Esophagus muscularis mucosa (tissue), 4 donors: ENCODE measurements around the gene FOXD4.
"Not testable (repeated sequence)": the region's sequence is repeated elsewhere in the genome, so short reads cannot be mapped to it uniquely, and the experiment has no call there.

Source experiments
- CTCF ChIP-seq, 3 experiments: fragments of 200-600 bp in 2 of 3; fragments of 450-650 bp in 1 of 3; sonication (generic) in 2 of 3; IDR thresholded peaks; one replicate each; pipeline ENCODE4 v1.5.1; 2017 to 2019; ENCODE audit warnings: antibody characterized with exemption in 3 of 3, mild to moderate bottlenecking in 2 of 3, moderate library complexity in 1 of 3
- EP300 ChIP-seq: sonication (generic); formaldehyde crosslinking; IDR thresholded peaks from one replicate; pipeline ENCODE4 v1.6.1; 2017; ENCODE audit warnings: antibody characterized with exemption
- POLR2AphosphoS5 ChIP-seq, 2 donors: sonication (generic); formaldehyde crosslinking; IDR thresholded peaks; one replicate each; pipeline ENCODE4 v1.6.1; 2017; ENCODE audit warnings: antibody characterized with exemption in 2 of 2

- not testable (repeated sequence) for TF ChIP-seq POLR2AphosphoS5 (IDR thresholded peaks at IDR 0.05); EP300; CTCF (IDR thresholded peaks at IDR 0.05)
These were observed 23.2 kb downstream of the FOXD4 start for GRCh38 chr9:94992-95391.
